HepG2 (cell line): Measurements from ENCODE around the gene PTGDR2. TPM values are rescaled to one million over a fixed set of nuclear protein-coding genes. Genes with fewer than 3 reads are reported as not detected.

Experiments used
- ATAC-seq: fragments of 200-7000 bp; cut with Tn5 transposase; 3 replicates; pipeline ENCODE4 v1.9.1; 2020; ENCODE audit warnings: mild to moderate bottlenecking, moderate library complexity
- BruUV-seq: library from RNA; stranded (reverse); fragments of 400-500 nt; replicated peaks from 2 replicates; lab custom pipeline; 2021; lab: Mats Ljungman, UMichigan
- CTCF ChIA-PET: fragments of 300-600 bp; formaldehyde crosslinking; extraction: SDS; loops from one replicate; lab custom pipeline; 2021; ENCODE audit warnings: low total read pairs, inconsistent platforms, low intra/inter-chr PET ratio; lab: Yijun Ruan, JAX
- POLR2A ChIA-PET: fragments of 350-600 bp; sonication (Branson Sonifier 250); formaldehyde crosslinking; loops from one replicate; lab custom pipeline; 2020; ENCODE audit warnings: antibody characterized with exemption, inconsistent platforms; lab: Yijun Ruan, JAX
- DNase-seq: peaks from one replicate; pipeline ENCODE4 v3.0.0-alpha.2; 2015; ENCODE audit warnings: low spot score
- FAIRE-seq: peaks from 3 replicates; lab custom pipeline; 2011; peaks lifted over from hg19 to GRCh38; lab: Jason Lieb, UNC
- H2AFZ ChIP-seq: one replicate; pipeline ENCODE4 v1.6.1; 2011; ENCODE audit warnings: low read length, inconsistent platforms
- H3K27ac ChIP-seq: fragments of 300-600 bp; 3 replicates; pipeline ENCODE4 v1.8.0; 2011; ENCODE audit warnings: mixed run types, mild to moderate bottlenecking, mixed read lengths, low read length, inconsistent platforms; ENCODE audit not compliant: insufficient read depth; ENCODE audit errors: extremely low read length
- H3K27me3 ChIP-seq, 2 experiments: fragments of 200-600 bp in 1 of 2; 2 replicates in 1 of 2; 3 replicates in 1 of 2; pipeline versions ENCODE4 v1.6.0 to v1.8.0; 2011; ENCODE audit warnings: low read length in 2 of 2, mild to moderate bottlenecking in 2 of 2, moderate library complexity in 2 of 2, inconsistent platforms in 1 of 2; ENCODE audit not compliant: insufficient read depth in 2 of 2, control insufficient read depth in 1 of 2
- H3K36me3 ChIP-seq, 2 experiments: fragments of 200-600 bp in 1 of 2; replicated peaks in 1 of 2; 2 replicates in 1 of 2; 3 replicates in 1 of 2; pipeline versions ENCODE4 v1.5.1 to v1.8.0; 2011; ENCODE audit warnings: low read length in 2 of 2, inconsistent platforms in 1 of 2; ENCODE audit not compliant: insufficient read depth in 2 of 2, control insufficient read depth in 1 of 2
- H3K4me1 ChIP-seq: 2 replicates; pipeline ENCODE4 v1.5.1; 2012; ENCODE audit warnings: low read length, inconsistent platforms; ENCODE audit not compliant: insufficient read depth
- H3K4me2 ChIP-seq: 2 replicates; pipeline ENCODE4 v1.6.0; 2011; ENCODE audit warnings: low read depth, low read length, inconsistent platforms
- H3K4me3 ChIP-seq, 3 experiments: fragments of 200-600 bp in 1 of 3; sonication (generic), shearing (Covaris generic) in 1 of 3; replicated peaks in 1 of 3; 2 replicates each; pipeline ENCODE4 v1.5.1; 2011 to 2016; ENCODE audit warnings: low read length in 3 of 3, inconsistent platforms in 2 of 3, low read depth in 2 of 3, mild to moderate bottlenecking in 2 of 3, control low read depth in 1 of 3, mixed read lengths in 1 of 3; ENCODE audit not compliant: insufficient read depth in 1 of 3
- H3K79me2 ChIP-seq: one replicate; pipeline ENCODE4 v1.6.1; 2011; ENCODE audit warnings: low read length, inconsistent platforms; ENCODE audit not compliant: insufficient read depth
- H3K9ac ChIP-seq: 2 replicates; pipeline ENCODE4 v1.6.0; 2011; ENCODE audit warnings: mild to moderate bottlenecking, low read depth, low read length, inconsistent platforms; ENCODE audit not compliant: insufficient read depth
- H3K9me3 ChIP-seq: 2 replicates; pipeline ENCODE4 v1.5.1; 2012; ENCODE audit warnings: mild to moderate bottlenecking, low read length
- H4K20me1 ChIP-seq: 2 replicates; pipeline ENCODE4 v1.6.0; 2011; ENCODE audit warnings: inconsistent platforms, mild to moderate bottlenecking, low read length, moderate library complexity; ENCODE audit not compliant: insufficient read depth
- FOSL1 ChIP-seq: sonication (generic); formaldehyde crosslinking; IDR thresholded peaks from 2 replicates; pipeline ENCODE4 v1.9.0; 2021; ENCODE audit warnings: missing genetic modification reagents, borderline replicate concordance
- REXO4 ChIP-seq: sonication (generic); formaldehyde crosslinking; IDR thresholded peaks from 2 replicates; pipeline ENCODE4 v1.8.0; 2022; ENCODE audit warnings: missing genetic modification reagents, mild to moderate bottlenecking, borderline replicate concordance
- YEATS4 ChIP-seq: sonication (generic); formaldehyde crosslinking; IDR thresholded peaks from 2 replicates; pipeline ENCODE4 v1.4.0; 2020; ENCODE audit warnings: missing genetic modification reagents, borderline replicate concordance
- ZBTB1 ChIP-seq: sonication (generic); formaldehyde crosslinking; IDR thresholded peaks from 2 replicates; pipeline ENCODE4 v1.4.0; 2020; ENCODE audit warnings: missing genetic modification reagents, borderline replicate concordance
- ZFP90 ChIP-seq: sonication (generic); formaldehyde crosslinking; IDR thresholded peaks from 2 replicates; pipeline ENCODE4 v1.8.0; 2022; ENCODE audit warnings: missing genetic modification reagents, mild to moderate bottlenecking, inconsistent platforms, borderline replicate concordance
- ZNF296 ChIP-seq: sonication (generic); formaldehyde crosslinking; conservative IDR thresholded peaks from 2 replicates; pipeline ENCODE4 v1.5.0; 2020; ENCODE audit warnings: mild to moderate bottlenecking, missing genetic modification reagents
- ZNF773 ChIP-seq: sonication (generic); formaldehyde crosslinking; IDR thresholded peaks from 2 replicates; pipeline ENCODE4 v1.4.0; 2020; ENCODE audit warnings: missing genetic modification reagents, borderline replicate concordance
- WGBS: methylation state at CpG from one replicate; pipeline ENCODE4 v1.1.6; 2017; ENCODE audit warnings: low lambda C conversion rate; 5-methylcytosine and 5-hydroxymethylcytosine counted together
- in situ Hi-C: cut with HindIII; loops from 2 replicates; pipeline ENCODE4 v1.10.0; 2017; ENCODE audit warnings: low pct_unique_long_range_greater_than_20kb; ENCODE audit not compliant: extremely low pct_ligation_motif_present
- intact Hi-C: fragments of 100-400 bp; cut with micrococcal nuclease; formaldehyde crosslinking; loops from one replicate; pipeline ENCODE4 v1.10.0; 2022; ENCODE audit not compliant: unreplicated experiment
- polyA plus RNA-seq, 8 experiments: library from polyadenylated mRNA; depleted of rRNA in 3 of 8; stranded (reverse) in 7 of 8; unstranded in 1 of 8; fragments of >200 nt; fragmentation: Illumina TruSeq in 4 of 8; extraction: Trizol in 4 of 8; gene quantifications; 2 replicates each; pipeline versions ENCODE4 v1.2.1 to v1.2.3, GENCODE V29; 2011 to 2016; ENCODE audit warnings: low read depth in 4 of 8, missing spikeins in 1 of 8, mixed read lengths in 1 of 8; ENCODE audit not compliant: insufficient read depth in 1 of 8
- total RNA-seq, 5 experiments: library from RNA; depleted of rRNA; stranded (reverse); fragments of >200 nt; fragmentation: Illumina TruSeq; extraction: Trizol; gene quantifications; 2 replicates each; pipeline ENCODE4 v1.2.3, GENCODE V29; 2016; ENCODE audit warnings: low read depth in 1 of 5
- TF ChIP-seq, protein P1 (sequence below): IDR thresholded peaks from 2 replicates; pipeline ENCODE4 v1.6.1; 2016; ENCODE audit warnings: low read depth, missing genetic modification reagents, missing compliant biosample characterization

The PTGDR2 gene
- total and polyA plus RNA-seq, 2 of the 13 experiments (the other 11 are each of a cell fraction or from before 2014, with no cell fraction given) = 1.9 to 2.5 TPM

DNA sequence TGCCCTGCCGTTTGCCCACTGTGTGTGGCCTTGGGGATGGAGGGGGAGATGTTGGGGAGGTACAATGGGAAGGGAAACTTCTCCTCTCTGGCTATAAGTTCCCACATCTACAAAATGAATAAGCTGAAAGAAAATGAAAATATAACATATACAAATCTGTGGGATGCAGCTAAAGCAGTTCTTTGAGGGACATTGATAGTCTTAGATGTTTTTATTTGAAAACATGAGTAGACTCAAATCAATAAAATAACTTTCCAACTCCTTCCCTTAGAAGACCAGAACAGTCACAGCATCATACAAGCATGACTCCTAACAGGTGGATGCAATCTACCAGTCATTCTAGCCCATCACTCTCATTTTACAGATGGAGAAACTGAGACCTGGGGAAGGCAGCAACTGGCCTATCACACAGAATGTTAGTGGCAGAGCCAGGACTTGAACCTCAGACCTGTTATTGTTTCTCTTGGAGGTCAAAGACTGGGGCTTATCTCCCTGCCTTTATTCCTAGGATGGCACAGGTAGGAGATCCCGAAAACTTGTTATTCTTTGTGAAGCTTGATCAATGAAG lies 39.1 kb downstream of the PTGDR2 start:
- no TSS peak for BruUV-seq
- no peak for DNase-seq
- intact Hi-C loops (no loop called here), in situ Hi-C loops (no loop called here)
- ATAC-seq = no peak
- peaks cover 3 to 19% of the 10 kb centered on the region in 2 experiments; a peak in 3 of 5 replicates for H3K27me3 ChIP-seq
- TF ChIP-seq FOSL1 (CRISPR knock-in tag) (no peak), ZNF773 (no peak), YEATS4 (CRISPR knock-in tag) (no peak), ZFP90 (peak; percentile 99), ZBTB1 (CRISPR knock-in tag) (no peak), REXO4 (CRISPR knock-in tag) (no peak), ZNF296 (CRISPR knock-in tag) (no peak)
- TF ChIP-seq, protein P1, sequence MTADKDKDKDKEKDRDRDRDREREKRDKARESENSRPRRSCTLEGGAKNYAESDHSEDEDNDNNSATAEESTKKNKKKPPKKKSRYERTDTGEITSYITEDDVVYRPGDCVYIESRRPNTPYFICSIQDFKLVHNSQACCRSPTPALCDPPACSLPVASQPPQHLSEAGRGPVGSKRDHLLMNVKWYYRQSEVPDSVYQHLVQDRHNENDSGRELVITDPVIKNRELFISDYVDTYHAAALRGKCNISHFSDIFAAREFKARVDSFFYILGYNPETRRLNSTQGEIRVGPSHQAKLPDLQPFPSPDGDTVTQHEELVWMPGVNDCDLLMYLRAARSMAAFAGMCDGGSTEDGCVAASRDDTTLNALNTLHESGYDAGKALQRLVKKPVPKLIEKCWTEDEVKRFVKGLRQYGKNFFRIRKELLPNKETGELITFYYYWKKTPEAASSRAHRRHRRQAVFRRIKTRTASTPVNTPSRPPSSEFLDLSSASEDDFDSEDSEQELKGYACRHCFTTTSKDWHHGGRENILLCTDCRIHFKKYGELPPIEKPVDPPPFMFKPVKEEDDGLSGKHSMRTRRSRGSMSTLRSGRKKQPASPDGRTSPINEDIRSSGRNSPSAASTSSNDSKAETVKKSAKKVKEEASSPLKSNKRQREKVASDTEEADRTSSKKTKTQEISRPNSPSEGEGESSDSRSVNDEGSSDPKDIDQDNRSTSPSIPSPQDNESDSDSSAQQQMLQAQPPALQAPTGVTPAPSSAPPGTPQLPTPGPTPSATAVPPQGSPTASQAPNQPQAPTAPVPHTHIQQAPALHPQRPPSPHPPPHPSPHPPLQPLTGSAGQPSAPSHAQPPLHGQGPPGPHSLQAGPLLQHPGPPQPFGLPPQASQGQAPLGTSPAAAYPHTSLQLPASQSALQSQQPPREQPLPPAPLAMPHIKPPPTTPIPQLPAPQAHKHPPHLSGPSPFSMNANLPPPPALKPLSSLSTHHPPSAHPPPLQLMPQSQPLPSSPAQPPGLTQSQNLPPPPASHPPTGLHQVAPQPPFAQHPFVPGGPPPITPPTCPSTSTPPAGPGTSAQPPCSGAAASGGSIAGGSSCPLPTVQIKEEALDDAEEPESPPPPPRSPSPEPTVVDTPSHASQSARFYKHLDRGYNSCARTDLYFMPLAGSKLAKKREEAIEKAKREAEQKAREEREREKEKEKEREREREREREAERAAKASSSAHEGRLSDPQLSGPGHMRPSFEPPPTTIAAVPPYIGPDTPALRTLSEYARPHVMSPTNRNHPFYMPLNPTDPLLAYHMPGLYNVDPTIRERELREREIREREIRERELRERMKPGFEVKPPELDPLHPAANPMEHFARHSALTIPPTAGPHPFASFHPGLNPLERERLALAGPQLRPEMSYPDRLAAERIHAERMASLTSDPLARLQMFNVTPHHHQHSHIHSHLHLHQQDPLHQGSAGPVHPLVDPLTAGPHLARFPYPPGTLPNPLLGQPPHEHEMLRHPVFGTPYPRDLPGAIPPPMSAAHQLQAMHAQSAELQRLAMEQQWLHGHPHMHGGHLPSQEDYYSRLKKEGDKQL (CRISPR knock-in tag) = no peak
- H4K20me1 ChIP-seq = no peaks in the 10 kb centered on the region
- H3K79me2 ChIP-seq = no peaks in the 10 kb centered on the region
- FAIRE-seq = no peak
- H3K27ac ChIP-seq = no peak overlapping the region
- peaks cover 11% of the 10 kb centered on the region for H3K9me3 ChIP-seq
- no peaks in the 10 kb centered on the region for H3K36me3 ChIP-seq
- no peak overlapping the region for H2AFZ ChIP-seq
- H3K9ac ChIP-seq = no peak overlapping the region
- WGBS = 6% methylated on average over 2 of the region's 2 CpGs
- ChIA-PET POLR2A (no interaction called here), CTCF (no interaction called here)
- peaks cover 7% of the 10 kb centered on the region for H3K4me1 ChIP-seq
- no peak overlapping the region for H3K4me2 ChIP-seq
- H3K4me3 ChIP-seq = no peak overlapping the region
